IMR-90 (cell line): ENCODE measurements around the gene TBC1D22A. TPM values are rescaled to one million over a fixed set of nuclear protein-coding genes. Genes with fewer than 3 reads are reported as not detected.

Source experiments
- ATAC-seq: fragments of 200-7000 bp; cut with Tn5 transposase; 2 replicates; pipeline ENCODE4 v1.9.1; 2020; ENCODE audit warnings: low read depth, mild to moderate bottlenecking, moderate library complexity
- BruUV-seq: library from RNA; stranded (reverse); fragments of 400-500 nt; replicated peaks from 2 replicates; lab custom pipeline; 2021; lab: Mats Ljungman, UMichigan
- CTCF ChIA-PET: fragments of 300-600 bp; formaldehyde crosslinking; extraction: SDS; loops from one replicate; lab custom pipeline; 2021; ENCODE audit warnings: antibody characterized with exemption; lab: Yijun Ruan, JAX
- POLR2A ChIA-PET: fragments of 300-600 bp; sonication (Branson Sonifier 250); formaldehyde crosslinking; loops from one replicate; lab custom pipeline; 2022; ENCODE audit warnings: antibody characterized with exemption; ENCODE audit not compliant: unreplicated experiment; lab: Charles Lee
- DNase-seq: peaks from one replicate; pipeline ENCODE4 v3.0.0; 2013
- H2AFZ ChIP-seq: replicated peaks from 2 replicates; pipeline ENCODE3; 2013; ENCODE audit warnings: low read length, mild to moderate bottlenecking; ENCODE audit not compliant: poor library complexity
- H2AK5ac ChIP-seq: 2 replicates; pipeline ENCODE4 v1.6.1; 2013; ENCODE audit warnings: low read depth, low read length, inconsistent platforms
- H2AK9ac ChIP-seq: replicated peaks from 2 replicates; pipeline ENCODE3; 2013; ENCODE audit warnings: mild to moderate bottlenecking, low read depth, low read length, moderate library complexity; ENCODE audit not compliant: poor library complexity
- H2BK120ac ChIP-seq: 2 replicates; pipeline ENCODE4 v1.6.1; 2013; ENCODE audit warnings: low read depth, low read length, inconsistent platforms
- H2BK15ac ChIP-seq: 3 replicates; pipeline ENCODE4 v1.6.1; 2013; ENCODE audit warnings: low read depth, low read length, inconsistent platforms
- H2BK20ac ChIP-seq: 2 replicates; pipeline ENCODE4 v1.6.1; 2013; ENCODE audit warnings: low read depth, mild to moderate bottlenecking, inconsistent platforms, low read length, moderate library complexity
- H2BK5ac ChIP-seq: 2 replicates; pipeline ENCODE4 v1.6.1; 2013; ENCODE audit warnings: mild to moderate bottlenecking, low read depth, low read length, inconsistent platforms; ENCODE audit not compliant: poor library complexity, severe bottlenecking
- H3K14ac ChIP-seq: replicated peaks from 2 replicates; pipeline ENCODE4 v1.6.1; 2013; ENCODE audit warnings: low read depth, low read length, inconsistent platforms
- H3K18ac ChIP-seq: 2 replicates; pipeline ENCODE4 v1.6.1; 2013; ENCODE audit warnings: low read depth, low read length, control low read depth
- H3K23ac ChIP-seq: 2 replicates; pipeline ENCODE4 v1.6.1; 2013; ENCODE audit warnings: low read depth, low read length, inconsistent platforms
- H3K27ac ChIP-seq: 2 replicates; pipeline ENCODE4 v1.5.1; 2013; ENCODE audit warnings: mild to moderate bottlenecking, control low read depth, low read length; ENCODE audit not compliant: insufficient read depth
- H3K27me3 ChIP-seq: 2 replicates; pipeline ENCODE4 v1.6.1; 2013; ENCODE audit warnings: low read length; ENCODE audit not compliant: control insufficient read depth, insufficient read depth
- H3K36me3 ChIP-seq: 2 replicates; pipeline ENCODE4 v1.6.1; 2013; ENCODE audit warnings: low read length, mixed read lengths; ENCODE audit not compliant: control insufficient read depth, insufficient read depth
- H3K4ac ChIP-seq: 2 replicates; pipeline ENCODE4 v1.6.1; 2013; ENCODE audit warnings: low read depth, low read length, inconsistent platforms
- H3K4me1 ChIP-seq: 2 replicates; pipeline ENCODE4 v1.6.1; 2013; ENCODE audit warnings: low read length, mixed read lengths; ENCODE audit not compliant: control insufficient read depth, insufficient read depth
- H3K4me2 ChIP-seq: 2 replicates; pipeline ENCODE4 v1.6.1; 2013; ENCODE audit warnings: low read depth, mild to moderate bottlenecking, control low read depth, low read length, moderate library complexity
- H3K4me3 ChIP-seq: 2 replicates; pipeline ENCODE4 v1.5.1; 2013; ENCODE audit warnings: low read depth, mild to moderate bottlenecking, control low read depth, low read length, moderate library complexity; ENCODE audit not compliant: insufficient read depth
- H3K56ac ChIP-seq: 2 replicates; pipeline ENCODE4 v1.6.1; 2013; ENCODE audit warnings: low read length, inconsistent platforms; ENCODE audit not compliant: insufficient read depth; ENCODE audit errors: extremely low read depth
- H3K79me1 ChIP-seq, 2 experiments: 2 replicates each; pipeline ENCODE4 v1.6.1; 2013; ENCODE audit warnings: low read length in 2 of 2, inconsistent platforms in 1 of 2, low read depth in 1 of 2
- H3K9ac ChIP-seq: 2 replicates; pipeline ENCODE4 v1.6.1; 2013; ENCODE audit warnings: low read depth, low read length, control low read depth
- H3K9me1 ChIP-seq: 2 replicates; pipeline ENCODE4 v1.6.1; 2013; ENCODE audit warnings: low read length, inconsistent platforms; ENCODE audit not compliant: insufficient read depth
- H3K9me3 ChIP-seq: 2 replicates; pipeline ENCODE4 v1.6.1; 2013; ENCODE audit warnings: low read length; ENCODE audit not compliant: control insufficient read depth, insufficient read depth
- H4K20me1 ChIP-seq: 2 replicates; pipeline ENCODE4 v1.6.1; 2013; ENCODE audit warnings: low read length, inconsistent platforms; ENCODE audit not compliant: insufficient read depth
- H4K5ac ChIP-seq: 2 replicates; pipeline ENCODE4 v1.6.1; 2013; ENCODE audit warnings: mild to moderate bottlenecking, low read depth, low read length, control low read depth
- H4K8ac ChIP-seq, 2 experiments: 2 replicates each; pipeline ENCODE4 v1.6.1; 2013; ENCODE audit warnings: low read depth in 2 of 2, low read length in 2 of 2, control low read depth in 1 of 2, inconsistent platforms in 1 of 2
- H4K91ac ChIP-seq: 2 replicates; pipeline ENCODE4 v1.6.1; 2013; ENCODE audit warnings: low read depth, low read length, inconsistent platforms; ENCODE audit not compliant: insufficient read depth
- BHLHE40 ChIP-seq: fragments of 150-350 bp; IDR thresholded peaks from 2 replicates; pipeline ENCODE4 v1.6.1; 2016; ENCODE audit warnings: mild to moderate bottlenecking, low read depth, low read length
- CEBPB ChIP-seq: IDR thresholded peaks from 2 replicates; pipeline ENCODE4 v1.6.1; 2012; ENCODE audit warnings: low read depth, low read length, improper control_type of control experiment
- MAFK ChIP-seq: IDR thresholded peaks from 2 replicates; pipeline ENCODE4 v1.6.1; 2012; ENCODE audit warnings: low read depth, low read length, improper control_type of control experiment
- MAZ ChIP-seq: IDR thresholded peaks from 2 replicates; pipeline ENCODE4 v1.6.1; 2012; ENCODE audit warnings: low read depth, mild to moderate bottlenecking, low read length, improper control_type of control experiment, moderate library complexity, borderline replicate concordance
- NFE2L2 ChIP-seq: fragments of 150-350 bp; IDR thresholded peaks from 2 replicates; pipeline ENCODE4 v1.6.1; 2016; ENCODE audit warnings: low read depth, mild to moderate bottlenecking, low read length
- POLR2A ChIP-seq: IDR thresholded peaks from 2 replicates; pipeline ENCODE4 v1.6.1; 2012; ENCODE audit warnings: mild to moderate bottlenecking, low read depth, low read length
- RAD21 ChIP-seq: IDR thresholded peaks from 2 replicates; pipeline ENCODE4 v1.6.1; 2012; ENCODE audit warnings: low read length, improper control_type of control experiment
- RCOR1 ChIP-seq: IDR thresholded peaks from 2 replicates; pipeline ENCODE4 v1.6.1; 2012; ENCODE audit warnings: mild to moderate bottlenecking, low read length, improper control_type of control experiment; ENCODE audit not compliant: insufficient replicate concordance
- RFX5 ChIP-seq: IDR thresholded peaks from 2 replicates; pipeline ENCODE4 v1.8.0; 2012; ENCODE audit warnings: low read depth, mild to moderate bottlenecking, low read length, moderate library complexity
- SMC3 ChIP-seq: fragments of 150-350 bp; IDR thresholded peaks from 2 replicates; pipeline ENCODE4 v1.6.1; 2016; ENCODE audit warnings: low read depth, mild to moderate bottlenecking, antibody characterized with exemption, low read length, moderate library complexity
- WGBS, 2 experiments: methylation state at CpG; one replicate each; pipeline versions ENCODE4 v1.1.5 to v1.1.7; 2013; ENCODE audit warnings: missing lambda C conversion rate in 2 of 2; ENCODE audit not compliant: insufficient read length in 1 of 2; ENCODE audit errors: extremely low coverage in 2 of 2; 5-methylcytosine and 5-hydroxymethylcytosine counted together
- dilution Hi-C: fragments of 300-500 bp; cut with HindIII; formaldehyde crosslinking; loops from one replicate; pipeline ENCODE4 v1.14.3; 2018; ENCODE audit warnings: low sequenced_read_pairs; ENCODE audit not compliant: unreplicated experiment
- in situ Hi-C: fragments of 300-500 bp; cut with MboI; formaldehyde crosslinking; loops from 3 replicates; pipeline ENCODE4 v1.14.3; 2019; ENCODE audit warnings: low sequenced_read_pairs, inconsistent platforms, mixed read lengths
- intact Hi-C: fragments of 100-400 bp; cut with micrococcal nuclease; formaldehyde crosslinking; loops from 2 replicates; pipeline ENCODE4 v1.10.0; 2022
- polyA plus RNA-seq, 3 experiments: library from polyadenylated mRNA; depleted of rRNA; stranded (reverse); fragments of >200 nt; gene quantifications; 2 replicates each; pipeline ENCODE4 v1.2.3, GENCODE V29; 2012; ENCODE audit warnings: low replicate concordance in 1 of 3
- total RNA-seq: library from RNA; depleted of rRNA; stranded (reverse); fragments of >200 nt; gene quantifications from 2 replicates; pipeline ENCODE4 v1.2.3, GENCODE V29; 2012
- TF ChIP-seq, protein P1 (sequence below): conservative IDR thresholded peaks from 2 replicates; pipeline ENCODE4 v1.5.1; 2012; ENCODE audit warnings: mild to moderate bottlenecking, low read depth, low read length, improper control_type of control experiment

Gene TBC1D22A
- total and polyA plus RNA-seq, 2 of the 4 experiments (the other 2 are of a cell fraction) = 9.0 to 16.7 TPM

DNA sequence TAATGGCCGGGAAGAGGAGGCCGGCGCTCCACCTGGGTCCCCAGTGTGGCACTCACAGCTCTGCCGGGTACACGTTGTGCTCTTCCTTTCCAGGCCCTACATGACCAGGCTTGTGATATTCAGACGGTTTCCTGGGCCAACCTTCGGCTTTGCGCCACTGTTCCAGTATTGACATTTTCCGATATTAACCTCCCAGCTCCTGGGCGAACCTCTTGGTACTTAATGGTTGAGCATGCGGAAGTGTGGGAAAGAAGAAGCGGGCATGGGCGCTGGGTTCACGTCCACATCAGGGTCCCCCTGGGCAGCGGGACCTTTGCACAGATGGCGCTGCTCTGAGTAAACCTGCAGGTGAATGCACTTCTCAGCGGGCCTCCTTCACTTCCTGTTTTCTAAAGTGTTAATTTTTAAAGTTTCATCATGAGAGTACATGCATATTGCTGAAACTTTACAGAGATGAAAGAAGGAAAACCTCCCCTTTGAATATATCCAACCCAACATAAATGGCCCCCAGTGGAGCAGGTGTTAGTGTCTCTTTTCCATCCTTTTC, 286.7 kb downstream of the TBC1D22A start:
- DNase-seq = no peak
- Histone ChIP-seq H3K4me3 (no peak overlapping the region), H2BK20ac (no peak overlapping the region), H2AK5ac (no peak overlapping the region), H3K56ac (no peak overlapping the region), H4K8ac (no peak overlapping the region), H3K4ac (no peak overlapping the region), H2BK120ac (no peak overlapping the region), H3K4me1 (peaks cover 8% of the 10 kb centered on the region), H2AK9ac (no peak overlapping the region), H3K27ac (no peak overlapping the region), H2AFZ (no peak overlapping the region), H2BK15ac (no peak overlapping the region), H3K9ac (no peak overlapping the region), H3K36me3 (no peaks in the 10 kb centered on the region), H3K79me1 (no peaks in the 10 kb centered on the region; a peak in 2 of 4 replicates), H3K18ac (no peak overlapping the region), H3K23ac (no peak overlapping the region), H4K91ac (no peak overlapping the region), H3K27me3 (no peaks in the 10 kb centered on the region), H3K9me3 (no peaks in the 10 kb centered on the region), H3K9me1 (peaks cover 10% of the 10 kb centered on the region), H4K20me1 (no peaks in the 10 kb centered on the region; the same call in 1 of the 2 replicates), H3K14ac (no peak overlapping the region), H3K4me2 (no peak overlapping the region), H4K5ac (no peak overlapping the region), H2BK5ac (no peak overlapping the region)
- in situ Hi-C loops = no loop called here
- BruUV-seq = no TSS peak
- WGBS, 2 experiments = 94% methylated on average over 5 of the region's 17 CpGs; no CpG with 5 or more reads in 1 of the 2 experiments
- ChIA-PET POLR2A (no interaction called here), CTCF (no interaction called here)
- dilution Hi-C loops = no loop called here
- ATAC-seq = no peak
- no peak for TF ChIP-seq BHLHE40
- TF ChIP-seq CEBPB = no peak
- no peak for TF ChIP-seq NFE2L2
- no peak for TF ChIP-seq MAFK
- TF ChIP-seq, protein P1, sequence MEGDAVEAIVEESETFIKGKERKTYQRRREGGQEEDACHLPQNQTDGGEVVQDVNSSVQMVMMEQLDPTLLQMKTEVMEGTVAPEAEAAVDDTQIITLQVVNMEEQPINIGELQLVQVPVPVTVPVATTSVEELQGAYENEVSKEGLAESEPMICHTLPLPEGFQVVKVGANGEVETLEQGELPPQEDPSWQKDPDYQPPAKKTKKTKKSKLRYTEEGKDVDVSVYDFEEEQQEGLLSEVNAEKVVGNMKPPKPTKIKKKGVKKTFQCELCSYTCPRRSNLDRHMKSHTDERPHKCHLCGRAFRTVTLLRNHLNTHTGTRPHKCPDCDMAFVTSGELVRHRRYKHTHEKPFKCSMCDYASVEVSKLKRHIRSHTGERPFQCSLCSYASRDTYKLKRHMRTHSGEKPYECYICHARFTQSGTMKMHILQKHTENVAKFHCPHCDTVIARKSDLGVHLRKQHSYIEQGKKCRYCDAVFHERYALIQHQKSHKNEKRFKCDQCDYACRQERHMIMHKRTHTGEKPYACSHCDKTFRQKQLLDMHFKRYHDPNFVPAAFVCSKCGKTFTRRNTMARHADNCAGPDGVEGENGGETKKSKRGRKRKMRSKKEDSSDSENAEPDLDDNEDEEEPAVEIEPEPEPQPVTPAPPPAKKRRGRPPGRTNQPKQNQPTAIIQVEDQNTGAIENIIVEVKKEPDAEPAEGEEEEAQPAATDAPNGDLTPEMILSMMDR = no peak
- TF ChIP-seq RFX5 = no peak
- no peak for TF ChIP-seq MAZ
- TF ChIP-seq SMC3 = no peak
- TF ChIP-seq POLR2A = no peak
- TF ChIP-seq RAD21 = no peak
- TF ChIP-seq RCOR1 = no peak
- intact Hi-C loops = no loop called here
